HG02642 (cell line): Measurements from ENCODE around the gene LY86.

Experiments used
- ATAC-seq: cut with Tn5 transposase; IDR thresholded peaks from one replicate; pipeline ENCODE4 v1.9.1; 2021; ENCODE audit warnings: mild to moderate bottlenecking; ENCODE audit not compliant: unreplicated experiment, poor library complexity

Gene LY86

GRCh38 chr6:6569811-6570164 lies 18.7 kb upstream of the LY86 start:
- no peak for ATAC-seq

GRCh38 chr6:6570929-6571671 lies 17.4 kb upstream of the LY86 start:
- no peak for ATAC-seq

- ATAC-seq = no peak
Observed at GRCh38 chr6:6575143-6575542, 13.4 kb upstream of the LY86 start.

GRCh38 chr6:6577735-6578134 lies 10.8 kb upstream of the LY86 start:
- ATAC-seq = no peak

GRCh38 chr6:6579281-6579680 lies 9.2 kb upstream of the LY86 start:
- ATAC-seq = no peak

- no peak for ATAC-seq
Observed at GRCh38 chr6:6580225-6580856, 8.2 kb upstream of the LY86 start.

GRCh38 chr6:6581054-6581453 lies 7.5 kb upstream of the LY86 start:
- ATAC-seq = no peak

GRCh38 chr6:6582131-6582530 lies 6.4 kb upstream of the LY86 start:
- no peak for ATAC-seq

GRCh38 chr6:6583836-6584235 lies 4.7 kb upstream of the LY86 start:
- no peak for ATAC-seq

GRCh38 chr6:6584310-6585002 lies 4.1 kb upstream of the LY86 start:
- no peak for ATAC-seq

GRCh38 chr6:6585003-6585311 lies 3.6 kb upstream of the LY86 start:
- ATAC-seq = no peak

GRCh38 chr6:6586167-6586566 lies 2.4 kb upstream of the LY86 start:
- ATAC-seq = no peak

GRCh38 chr6:6586671-6587526 lies 1.6 kb upstream of the LY86 start:
- ATAC-seq = peak; percentile 51

GRCh38 chr6:6587696-6588063 lies 840 bp upstream of the LY86 start:
- ATAC-seq = no peak

- no peak for ATAC-seq
Observed at GRCh38 chr6:6588924-6589709, 597 bp downstream of the LY86 start.

- no peak for ATAC-seq
Observed at GRCh38 chr6:6590530-6590929, 2.0 kb downstream of the LY86 start.

GRCh38 chr6:6591778-6592465 lies 3.4 kb downstream of the LY86 start:
- peak; percentile 26 for ATAC-seq

GRCh38 chr6:6592826-6593475 lies 4.4 kb downstream of the LY86 start:
- ATAC-seq = no peak

GRCh38 chr6:6593867-6594468 lies 5.4 kb downstream of the LY86 start:
- ATAC-seq = no peak
